ENCODE measurements around the gene ADCY7.

ADCY7 gene

GRCh38 chr16:50247906-50248608 lies 18.3 kb upstream of the ADCY7 start:
- CTCF ChIA-PET = interaction anchor here (1.0 kb wide), 1 partner anchor 106 kb away, joined by 3 read pairs; no protein-coding TSS in a partner anchor

GRCh38 chr16:50248845-50249244 lies 17.5 kb upstream of the ADCY7 start:
- DNase-seq (ENCODE audit: extremely low spot score) = no peak
- CTCF ChIA-PET = interaction anchor here (1.0 kb wide), 1 partner anchor 106 kb away, joined by 3 read pairs; no protein-coding TSS in a partner anchor
- POLR2A ChIA-PET = no interaction called here
- TF ChIP-seq HDGF (IDR thresholded peaks at IDR 0.05; ENCODE audit: borderline replicate concordance) (no peak), ELF4 (IDR thresholded peaks at IDR 0.05) (no peak), FOXM1 (IDR thresholded peaks at IDR 0.05; ENCODE audit: borderline replicate concordance) (no peak), SP1 (IDR thresholded peaks at IDR 0.05) (no peak)

More at GRCh38 chr16:50247906-50248608, 18.3 kb upstream of the ADCY7 start:
- DNase-seq (ENCODE audit: extremely low spot score) = no peak
- POLR2A ChIA-PET = no interaction called here
- no peak for TF ChIP-seq ARNT (IDR thresholded peaks at IDR 0.05)
- TF ChIP-seq NFRKB (IDR thresholded peaks at IDR 0.05) = no peak
- no peak for TF ChIP-seq HDGF (IDR thresholded peaks at IDR 0.05; ENCODE audit: borderline replicate concordance)
- TF ChIP-seq PKNOX1 (IDR thresholded peaks at IDR 0.05) = no peak
- TF ChIP-seq FOXM1 (IDR thresholded peaks at IDR 0.05; ENCODE audit: borderline replicate concordance) = no peak
- TF ChIP-seq BHLHE40 (IDR thresholded peaks at IDR 0.05; ENCODE audit: borderline replicate concordance) = no peak
- TF ChIP-seq CTBP1 (IDR thresholded peaks at IDR 0.05; ENCODE audit: borderline replicate concordance) = no peak
- no peak for TF ChIP-seq SUZ12 (IDR thresholded peaks at IDR 0.05)
- TF ChIP-seq FOXK2 (IDR thresholded peaks at IDR 0.05) = no peak
- TF ChIP-seq FOXA1 (IDR thresholded peaks at IDR 0.05) = no peak
- no peak for TF ChIP-seq LEF1 (IDR thresholded peaks at IDR 0.05; ENCODE audit: borderline replicate concordance)
- no peak for TF ChIP-seq SP1 (IDR thresholded peaks at IDR 0.05)
- no peak for TF ChIP-seq ELF4 (IDR thresholded peaks at IDR 0.05)

GRCh38 chr16:50251375-50252081 lies 14.8 kb upstream of the ADCY7 start:
- ChIA-PET CTCF (interaction anchor here (0.6 to 0.9 kb wide), 2 partner anchors 9 to 42 kb away, joined by 3 to 4 read pairs; no protein-coding TSS in a partner anchor), POLR2A (no interaction called here)
- TF ChIP-seq SUZ12 (IDR thresholded peaks at IDR 0.05) = no peak
- no peak for TF ChIP-seq L3MBTL2 (conservative IDR thresholded peaks at IDR 0.05)
- TF ChIP-seq SP1 (IDR thresholded peaks at IDR 0.05) = no peak
- no peak for TF ChIP-seq CTBP1 (IDR thresholded peaks at IDR 0.05; ENCODE audit: borderline replicate concordance)
- TF ChIP-seq HDGF (IDR thresholded peaks at IDR 0.05; ENCODE audit: borderline replicate concordance) = no peak
- TF ChIP-seq LEF1 (IDR thresholded peaks at IDR 0.05; ENCODE audit: borderline replicate concordance) = no peak
- no peak for TF ChIP-seq TARDBP (IDR thresholded peaks at IDR 0.05)
- no peak for TF ChIP-seq ARNT (IDR thresholded peaks at IDR 0.05)
- DNase-seq (ENCODE audit: extremely low spot score) = no peak

- no peak for TF ChIP-seq BHLHE40 (IDR thresholded peaks at IDR 0.05; ENCODE audit: borderline replicate concordance)
- TF ChIP-seq CTBP1 (IDR thresholded peaks at IDR 0.05; ENCODE audit: borderline replicate concordance) = no peak
- no peak for TF ChIP-seq ZNF384 (IDR thresholded peaks at IDR 0.05)
- TF ChIP-seq L3MBTL2 (conservative IDR thresholded peaks at IDR 0.05) = no peak
- no peak for TF ChIP-seq HDGF (IDR thresholded peaks at IDR 0.05; ENCODE audit: borderline replicate concordance)
- TF ChIP-seq ARNT (IDR thresholded peaks at IDR 0.05) = no peak
- POLR2A ChIA-PET = no interaction called here
- no peak for DNase-seq (ENCODE audit: extremely low spot score)
- CTCF ChIA-PET = no interaction called here
Measured at GRCh38 chr16:50252082-50252611, 14.2 kb upstream of the ADCY7 start.

GRCh38 chr16:50252874-50253513 lies 13.4 kb upstream of the ADCY7 start:
- no peak for TF ChIP-seq ELF4 (IDR thresholded peaks at IDR 0.05)
- no peak for TF ChIP-seq TARDBP (IDR thresholded peaks at IDR 0.05)
- no peak for TF ChIP-seq CTBP1 (IDR thresholded peaks at IDR 0.05; ENCODE audit: borderline replicate concordance)
- TF ChIP-seq L3MBTL2 (conservative IDR thresholded peaks at IDR 0.05) = no peak
- no peak for TF ChIP-seq HDGF (IDR thresholded peaks at IDR 0.05; ENCODE audit: borderline replicate concordance)
- TF ChIP-seq ZNF384 (IDR thresholded peaks at IDR 0.05) = no peak
- TF ChIP-seq SUZ12 (IDR thresholded peaks at IDR 0.05) = no peak
- no peak for TF ChIP-seq FOXA1 (IDR thresholded peaks at IDR 0.05)
- no peak for TF ChIP-seq FOXK2 (IDR thresholded peaks at IDR 0.05)
- ChIA-PET CTCF (no interaction called here), POLR2A (no interaction called here)

GRCh38 chr16:50253514-50253910 lies 12.8 kb upstream of the ADCY7 start:
- no peak for TF ChIP-seq FOXA1 (IDR thresholded peaks at IDR 0.05)
- no peak for TF ChIP-seq CTBP1 (IDR thresholded peaks at IDR 0.05; ENCODE audit: borderline replicate concordance)
- TF ChIP-seq BHLHE40 (IDR thresholded peaks at IDR 0.05; ENCODE audit: borderline replicate concordance) = no peak
- TF ChIP-seq PKNOX1 (IDR thresholded peaks at IDR 0.05) = no peak
- TF ChIP-seq SUZ12 (IDR thresholded peaks at IDR 0.05) = no peak
- no peak for TF ChIP-seq LEF1 (IDR thresholded peaks at IDR 0.05; ENCODE audit: borderline replicate concordance)
- TF ChIP-seq ELF4 (IDR thresholded peaks at IDR 0.05) = no peak
- no peak for TF ChIP-seq NFRKB (IDR thresholded peaks at IDR 0.05)
- DNase-seq (ENCODE audit: extremely low spot score) = no peak
- ChIA-PET CTCF (no interaction called here), POLR2A (no interaction called here)

More at GRCh38 chr16:50252874-50253513, 13.4 kb upstream of the ADCY7 start:
- DNase-seq (ENCODE audit: extremely low spot score) = no peak
